Muscle layer of duodenum (tissue), 2 donors: ENCODE measurements around the gene IFIT1.
"Not testable (repeated sequence)": the region's sequence is repeated elsewhere in the genome, so short reads cannot be mapped to it uniquely, and the experiment has no call there.

Experiments used
- H3K27ac ChIP-seq: one replicate; pipeline ENCODE4 v1.7.0; 2013; ENCODE audit warnings: mild to moderate bottlenecking, low read length
- H3K27me3 ChIP-seq: one replicate; pipeline ENCODE4 v1.7.0; 2013; ENCODE audit warnings: low read depth, mild to moderate bottlenecking, control low read depth, low read length
- H3K36me3 ChIP-seq, 2 donors: one replicate each; pipeline ENCODE4 v1.7.0; 2013; ENCODE audit warnings: low read length in 2 of 2, control low read depth in 1 of 2, mild to moderate bottlenecking in 1 of 2; ENCODE audit not compliant: insufficient read depth in 2 of 2, control insufficient read depth in 1 of 2
- H3K4me1 ChIP-seq, 2 donors: one replicate each; pipeline ENCODE4 v1.7.0; 2013; ENCODE audit warnings: low read length in 2 of 2, mild to moderate bottlenecking in 2 of 2, control low read depth in 1 of 2, moderate library complexity in 1 of 2; ENCODE audit not compliant: insufficient read depth in 2 of 2, control insufficient read depth in 1 of 2
- H3K4me3 ChIP-seq, 2 donors: one replicate each; pipeline ENCODE4 v1.7.0; 2013; ENCODE audit warnings: low read length in 2 of 2, low read depth in 1 of 2, mild to moderate bottlenecking in 1 of 2
- H3K9me3 ChIP-seq, 2 donors: one replicate each; pipeline ENCODE4 v1.7.0; 2013; ENCODE audit warnings: low read length in 2 of 2, control low read depth in 1 of 2, mild to moderate bottlenecking in 1 of 2; ENCODE audit not compliant: control insufficient read depth in 1 of 2
- donor health status: healthy.

Gene IFIT1

DNA sequence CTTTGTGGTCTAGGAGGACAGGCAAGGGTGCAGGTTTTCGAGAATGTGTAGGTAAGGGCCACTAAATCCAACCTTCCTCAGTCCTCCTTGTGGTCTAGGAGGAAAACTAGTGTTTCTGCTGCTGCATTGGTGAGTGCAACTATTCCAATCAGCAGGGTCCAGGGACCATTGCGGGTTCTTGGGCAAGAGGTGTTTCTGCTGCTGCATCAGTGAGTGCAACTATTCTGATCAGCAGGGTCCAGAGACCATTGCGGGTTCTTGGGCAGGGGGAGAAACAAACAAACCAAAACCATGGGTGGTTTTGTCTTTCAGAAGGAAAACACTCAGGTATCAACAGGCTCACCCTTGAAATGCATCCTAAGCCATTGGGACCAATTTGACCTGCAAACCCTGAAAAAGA is 15.4 kb downstream of the IFIT1 start:
- H3K36me3 ChIP-seq = peaks cover under 1 to 15% of the 10 kb centered on the region in 2 donors
- not testable (repeated sequence) for H3K4me3 ChIP-seq, H3K27me3 ChIP-seq, H3K9me3 ChIP-seq, H3K4me1 ChIP-seq, H3K27ac ChIP-seq

GRCh38 chr10:89409282-89409681 is 16.9 kb downstream of the IFIT1 start:
- not testable (repeated sequence) for H3K36me3 ChIP-seq, H3K27me3 ChIP-seq, H3K4me1 ChIP-seq, H3K4me3 ChIP-seq, H3K27ac ChIP-seq, H3K9me3 ChIP-seq

- H3K9me3 ChIP-seq, H3K4me3 ChIP-seq, H3K4me1 ChIP-seq, H3K36me3 ChIP-seq, H3K27ac ChIP-seq, H3K27me3 ChIP-seq: not testable (repeated sequence)
Observed at GRCh38 chr10:89410551-89410950, 18.1 kb downstream of the IFIT1 start.

DNA sequence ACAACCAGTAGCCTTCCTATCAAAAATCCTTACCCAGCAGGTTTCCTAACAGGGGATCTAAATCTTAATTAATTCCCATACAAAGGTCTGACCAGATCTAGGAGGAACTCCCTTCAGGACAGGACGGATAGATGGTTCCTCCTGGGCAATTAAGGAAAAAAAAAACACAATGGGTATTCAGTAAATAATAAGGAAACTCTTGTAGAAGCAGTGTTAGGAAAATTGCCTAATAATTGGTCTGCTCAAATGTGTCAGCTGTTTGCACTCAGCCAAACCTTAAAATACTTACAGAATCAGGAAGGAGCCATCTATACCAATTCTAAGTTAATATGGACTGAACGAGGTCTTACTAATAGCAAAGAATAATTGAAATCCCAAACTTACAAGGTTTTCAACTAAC is 18.7 kb downstream of the IFIT1 start:
- H3K4me3 ChIP-seq, H3K27ac ChIP-seq, H3K4me1 ChIP-seq, H3K27me3 ChIP-seq, H3K9me3 ChIP-seq, H3K36me3 ChIP-seq: not testable (repeated sequence)

GRCh38 chr10:89412276-89412675 is 19.9 kb downstream of the IFIT1 start:
- H3K9me3 ChIP-seq = not testable (repeated sequence)

GRCh38 chr10:89413398-89413912 is 21.0 kb downstream of the IFIT1 start:
- peak overlapping the region; percentile 85 to 93 for H3K4me3 ChIP-seq
- H3K9me3 ChIP-seq = no peaks in the 10 kb centered on the region
- H3K27ac ChIP-seq = peak overlapping the region; percentile 94
- H3K36me3 ChIP-seq = peaks cover 8 to 13% of the 10 kb centered on the region in 2 donors
- peaks cover 3 to 10% of the 10 kb centered on the region in 2 donors for H3K4me1 ChIP-seq
- no peaks in the 10 kb centered on the region for H3K27me3 ChIP-seq

More at GRCh38 chr10:89412276-89412675, 19.9 kb downstream of the IFIT1 start:
- not testable (repeated sequence) for H3K4me3 ChIP-seq, H3K27ac ChIP-seq, H3K36me3 ChIP-seq, H3K4me1 ChIP-seq, H3K27me3 ChIP-seq

DNA sequence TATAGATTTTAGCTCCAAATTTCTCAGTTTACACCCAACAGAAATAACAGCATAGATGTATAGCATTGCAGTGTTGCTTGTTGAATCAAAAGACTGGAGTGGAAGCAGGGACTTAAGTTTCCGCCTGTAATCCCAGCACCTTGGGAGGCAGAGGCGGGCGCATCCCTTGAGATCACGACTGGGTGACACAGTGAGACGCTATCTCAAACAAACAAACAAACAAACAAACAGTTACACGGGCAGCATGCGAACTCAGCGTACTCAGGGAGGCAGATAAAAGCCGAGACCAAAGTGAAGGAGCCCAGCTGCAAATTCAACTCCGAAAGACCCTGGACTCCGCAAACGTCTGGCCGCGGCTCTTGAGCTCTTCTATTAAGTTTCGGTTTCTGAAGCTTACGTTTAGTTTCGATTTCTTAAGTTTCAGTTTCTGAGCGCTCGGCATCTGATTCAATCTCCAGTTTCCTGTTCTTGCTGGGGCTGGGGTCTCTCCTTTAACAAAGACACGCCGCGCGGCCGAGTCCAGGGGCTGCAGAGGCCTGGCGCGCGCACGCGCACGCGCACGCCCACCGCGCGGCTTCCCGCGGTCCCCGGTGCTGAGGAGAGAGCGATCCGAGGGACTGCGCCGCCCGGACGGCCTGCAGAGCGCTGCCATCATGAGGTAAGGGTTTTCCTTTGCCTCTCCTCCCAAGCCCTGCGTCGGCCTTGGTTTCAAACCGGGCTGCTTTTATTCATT is 21.9 kb downstream of the IFIT1 start, which contains the start of gene IFIT5:
Gene IFIT5 (plus strand): TSS at position 423 of the 733 bp plus-strand sequence. CDS start 231 bp downstream, at position 654.
- Histone ChIP-seq H3K9me3 (no peaks in the 10 kb centered on the region), H3K36me3 (peaks cover 8 to 13% of the 10 kb centered on the region in 2 donors), H3K4me3 (peak within 1 kb of the TSS; percentile 85 to 93), H3K27me3 (no peaks in the 10 kb centered on the region), H3K27ac (peak within 1 kb of the TSS; percentile 94), H3K4me1 (peaks cover 3 to 14% of the 10 kb centered on the region in 2 donors)

GRCh38 chr10:89414879-89415821 is 22.7 kb downstream of the IFIT1 start:
- peak overlapping the region; percentile 94 for H3K27ac ChIP-seq
- no peaks in the 10 kb centered on the region for H3K9me3 ChIP-seq
- peaks cover 3 to 14% of the 10 kb centered on the region in 2 donors for H3K4me1 ChIP-seq
- peaks cover 8 to 14% of the 10 kb centered on the region in 2 donors for H3K36me3 ChIP-seq
- H3K27me3 ChIP-seq = no peaks in the 10 kb centered on the region
- peak overlapping the region; percentile 85 to 93 for H3K4me3 ChIP-seq

DNA sequence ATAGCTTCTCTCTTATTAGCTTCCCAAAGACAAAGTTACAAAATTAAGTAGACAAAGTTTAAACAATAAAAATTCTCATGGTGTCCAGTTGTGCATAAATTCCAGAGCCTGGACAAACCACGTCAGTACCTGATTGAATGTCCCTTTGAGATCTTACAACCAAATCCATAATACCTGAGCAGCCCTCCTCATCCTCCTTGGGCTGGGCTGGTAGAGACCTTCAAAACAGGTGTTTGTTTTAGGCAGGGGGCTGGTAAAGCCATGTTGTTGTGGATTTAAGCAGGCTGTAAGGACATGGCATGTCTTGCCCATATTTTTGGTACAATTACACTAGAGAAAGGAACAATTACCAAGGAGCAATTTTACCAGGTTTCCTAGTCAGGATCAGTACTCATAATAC is 24.0 kb downstream of the IFIT1 start:
- H3K36me3 ChIP-seq = peaks cover 8 to 18% of the 10 kb centered on the region in 2 donors
- H3K9me3 ChIP-seq = no peaks in the 10 kb centered on the region
- no peaks in the 10 kb centered on the region for H3K27me3 ChIP-seq
- no peak overlapping the region for H3K4me3 ChIP-seq
- H3K27ac ChIP-seq = no peak overlapping the region
- H3K4me1 ChIP-seq = peaks cover 3 to 14% of the 10 kb centered on the region in 2 donors

DNA sequence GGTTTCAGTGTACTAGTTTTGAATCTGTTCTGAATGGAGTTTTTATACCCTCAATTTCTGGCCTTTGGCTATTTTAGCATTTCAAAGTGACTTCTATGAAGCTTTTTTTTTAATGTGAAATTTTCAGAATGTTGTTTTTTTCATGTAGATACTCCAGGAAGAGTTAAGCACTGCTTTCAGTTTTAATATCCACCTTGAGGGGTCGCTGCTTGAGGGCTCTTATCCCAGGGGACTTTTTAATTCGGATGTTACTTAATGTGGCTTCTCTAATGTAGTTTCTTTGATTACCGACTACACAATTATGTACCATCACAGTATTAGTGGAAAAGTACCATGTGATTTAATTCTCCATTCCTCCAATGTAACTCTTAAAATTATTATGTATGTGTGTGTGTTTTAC is 27.1 kb downstream of the IFIT1 start:
- no peaks in the 10 kb centered on the region for H3K27me3 ChIP-seq
- no peak overlapping the region for H3K4me3 ChIP-seq
- no peak overlapping the region for H3K27ac ChIP-seq
- H3K4me1 ChIP-seq = peaks cover 3 to 14% of the 10 kb centered on the region in 2 donors
- H3K36me3 ChIP-seq = peaks cover 8 to 18% of the 10 kb centered on the region in 2 donors
- no peaks in the 10 kb centered on the region for H3K9me3 ChIP-seq

- H3K9me3 ChIP-seq = no peaks in the 10 kb centered on the region
- no peak overlapping the region for H3K4me3 ChIP-seq
- H3K27me3 ChIP-seq = no peaks in the 10 kb centered on the region
- peaks cover 8 to 18% of the 10 kb centered on the region in 2 donors for H3K36me3 ChIP-seq
- H3K27ac ChIP-seq = no peak overlapping the region
- peaks cover 3 to 14% of the 10 kb centered on the region in 2 donors for H3K4me1 ChIP-seq
Observed at GRCh38 chr10:89421018-89421476, 28.6 kb downstream of the IFIT1 start.
